GM12874 (cell line): ENCODE measurements around the gene CAB39.

Experiments used
- CTCF ChIP-seq: IDR thresholded peaks from 2 replicates; pipeline ENCODE4 v1.5.1; 2011; ENCODE audit warnings: low read depth, mild to moderate bottlenecking, control low read depth, low read length, moderate library complexity; ENCODE audit not compliant: insufficient read depth

The CAB39 gene

GRCh38 chr2:230778350-230779063 lies 65.9 kb downstream of the CAB39 start:
- no peak for TF ChIP-seq CTCF

- no peak for TF ChIP-seq CTCF
These were observed 66.5 kb downstream of the CAB39 start for GRCh38 chr2:230779126-230779525.

- TF ChIP-seq CTCF, result no peak
These were observed 67.0 kb downstream of the CAB39 start for GRCh38 chr2:230779607-230780006.

GRCh38 chr2:230781130-230781797 lies 68.6 kb downstream of the CAB39 start:
- TF ChIP-seq CTCF, result no peak

GRCh38 chr2:230783101-230783500 lies 70.5 kb downstream of the CAB39 start:
- no peak for TF ChIP-seq CTCF

- no peak for TF ChIP-seq CTCF
These were observed 72.2 kb downstream of the CAB39 start for GRCh38 chr2:230784795-230785194.

- no peak for TF ChIP-seq CTCF
These were observed 72.7 kb downstream of the CAB39 start for GRCh38 chr2:230785346-230785745.
